GM08714 (cell line): ENCODE results near the gene NRN1L.
"Not testable (repeated sequence)": the region's sequence is repeated elsewhere in the genome, so short reads cannot be mapped to it uniquely, and the experiment has no call there.

Experiments used
- H3K4me3 ChIP-seq: fragments of 200-500 bp; sonication (Bioruptor generic); 2 replicates; pipeline ENCODE4 v1.5.1; 2014; ENCODE audit warnings: mild to moderate bottlenecking, low read length, inconsistent platforms
- ZNF274 ChIP-seq: IDR thresholded peaks from 2 replicates; pipeline ENCODE4 v1.6.1; 2012; ENCODE audit warnings: mild to moderate bottlenecking, low read depth, low read length

Gene NRN1L

GRCh38 chr16:67914758-67915495 lies 30.2 kb downstream of the NRN1L start:
- TF ChIP-seq ZNF274 = no peak
- H3K4me3 ChIP-seq = no peak overlapping the region

- not testable (repeated sequence) for H3K4me3 ChIP-seq
Observed at GRCh38 chr16:67915496-67915769, 30.7 kb downstream of the NRN1L start.

- TF ChIP-seq ZNF274 = no peak
Observed at GRCh38 chr16:67915831-67916723, 31.4 kb downstream of the NRN1L start.

GRCh38 chr16:67917140-67917851 lies 32.6 kb downstream of the NRN1L start:
- TF ChIP-seq ZNF274 = no peak
- H3K4me3 ChIP-seq = no peak overlapping the region

More at GRCh38 chr16:67915831-67916723, 31.4 kb downstream of the NRN1L start:
- H3K4me3 ChIP-seq = no peak overlapping the region

- TF ChIP-seq ZNF274 = no peak
- no peak overlapping the region for H3K4me3 ChIP-seq
Observed at GRCh38 chr16:67917852-67918236, 33.2 kb downstream of the NRN1L start.

- no peak overlapping the region for H3K4me3 ChIP-seq
- TF ChIP-seq ZNF274 = no peak
Observed at GRCh38 chr16:67919622-67920221, 35.0 kb downstream of the NRN1L start.

- TF ChIP-seq ZNF274 = no peak
- H3K4me3 ChIP-seq = no peak overlapping the region
Observed at GRCh38 chr16:67922221-67922620, 37.5 kb downstream of the NRN1L start.

GRCh38 chr16:67922740-67923139 lies 38.1 kb downstream of the NRN1L start:
- no peak for TF ChIP-seq ZNF274
- H3K4me3 ChIP-seq = no peak overlapping the region

GRCh38 chr16:67923414-67924116 lies 38.9 kb downstream of the NRN1L start:
- TF ChIP-seq ZNF274 = no peak
- no peak overlapping the region for H3K4me3 ChIP-seq

GRCh38 chr16:67924140-67924906 lies 39.6 kb downstream of the NRN1L start:
- TF ChIP-seq ZNF274 = no peak

GRCh38 chr16:67926181-67926750 lies 41.6 kb downstream of the NRN1L start:
- no peak for TF ChIP-seq ZNF274
- H3K4me3 ChIP-seq = no peak overlapping the region

More at GRCh38 chr16:67924140-67924906, 39.6 kb downstream of the NRN1L start:
- H3K4me3 ChIP-seq = no peak overlapping the region

- no peak for TF ChIP-seq ZNF274
- no peak overlapping the region for H3K4me3 ChIP-seq
Observed at GRCh38 chr16:67927131-67927941, 42.7 kb downstream of the NRN1L start.

GRCh38 chr16:67928147-67928546 lies 43.5 kb downstream of the NRN1L start:
- no peak for TF ChIP-seq ZNF274
- H3K4me3 ChIP-seq = no peak overlapping the region
